GM18868 (cell line): Measurements from ENCODE around the gene NME1.
"Not testable (repeated sequence)": the region's sequence is repeated elsewhere in the genome, so short reads cannot be mapped to it uniquely, and the experiment has no call there.

Experiments
- ATAC-seq: cut with Tn5 transposase; IDR thresholded peaks from one replicate; pipeline ENCODE4 v1.9.1; 2021; ENCODE audit warnings: mild to moderate bottlenecking, moderate library complexity; ENCODE audit not compliant: unreplicated experiment

Gene NME1

GRCh38 chr17:51144266-51145022, 8.9 kb upstream of the NME1 start:
- no peak for ATAC-seq

- no peak for ATAC-seq
Observed at GRCh38 chr17:51147650-51148049, 5.7 kb upstream of the NME1 start.

GRCh38 chr17:51149163-51149562, 4.2 kb upstream of the NME1 start:
- ATAC-seq, result no peak

- ATAC-seq, result no peak
Observed at GRCh38 chr17:51150932-51151331, 2.4 kb upstream of the NME1 start.

- ATAC-seq, result no peak
Observed at GRCh38 chr17:51152766-51153209, 571 bp upstream of the NME1 start.

- ATAC-seq, result no peak
Observed at GRCh38 chr17:51154176-51154575, 817 bp downstream of the NME1 start.

- no peak for ATAC-seq
Observed at GRCh38 chr17:51155416-51155815, 2.1 kb downstream of the NME1 start.

GRCh38 chr17:51159604-51160003, 6.2 kb downstream of the NME1 start:
- ATAC-seq, result no peak

- no peak for ATAC-seq
Observed at GRCh38 chr17:51161541-51161940, 8.2 kb downstream of the NME1 start.

GRCh38 chr17:51164911-51165679, 11.7 kb downstream of the NME1 start:
- ATAC-seq, result no peak

GRCh38 chr17:51165680-51166197, 12.4 kb downstream of the NME1 start:
- ATAC-seq, result peak; percentile 25

GRCh38 chr17:51166198-51166986, 13.0 kb downstream of the NME1 start, which contains the start of gene NME2:
Gene NME2 (plus strand): TSS chr17:51166411. CDS start chr17:51166831, 420 bp downstream.
- peak; percentile 85 for ATAC-seq

- peak; percentile 49 for ATAC-seq
Observed at GRCh38 chr17:51166987-51167931, 13.9 kb downstream of the NME1 start.

GRCh38 chr17:51169340-51169739, 16.0 kb downstream of the NME1 start:
- ATAC-seq, result no peak

- no peak for ATAC-seq
Observed at GRCh38 chr17:51170736-51171135, 17.4 kb downstream of the NME1 start.

- ATAC-seq, result not testable (repeated sequence)
Observed at GRCh38 chr17:51172030-51172429, 18.7 kb downstream of the NME1 start.

- no peak for ATAC-seq
Observed at GRCh38 chr17:51180486-51180885, 27.1 kb downstream of the NME1 start.

GRCh38 chr17:51184124-51184523, 30.8 kb downstream of the NME1 start:
- no peak for ATAC-seq

GRCh38 chr17:51185763-51186332, 32.5 kb downstream of the NME1 start:
- ATAC-seq, result no peak
